SK-MEL-5 (cell line): ENCODE measurements around the gene SPTBN5. TPM values are rescaled to one million over a fixed set of nuclear protein-coding genes. Genes with fewer than 3 reads are reported as not detected.
A peak's percentile ranks its signal among the peaks of the same experiment; 100 is the strongest.

Source experiments
- DNase-seq: peaks from one replicate; pipeline ENCODE4 v3.0.0-alpha.2; 2016; ENCODE audit warnings: low read depth, low spot score
- in situ Hi-C: cut with HindIII; loops from 2 replicates; pipeline ENCODE4 v1.10.0; 2016; ENCODE audit warnings: low sequenced_read_pairs, high pct_unique_total_duplicates, low pct_unique_long_range_greater_than_20kb
- total RNA-seq: library from RNA; depleted of rRNA; stranded (reverse); fragments of >200 nt; shearing (Covaris generic); gene quantifications from 2 replicates; pipeline ENCODE4 v1.2.3, GENCODE V29; 2014

The SPTBN5 gene
- total RNA-seq, 1 experiment from 2014 or later, result 0.03 TPM

DNA sequence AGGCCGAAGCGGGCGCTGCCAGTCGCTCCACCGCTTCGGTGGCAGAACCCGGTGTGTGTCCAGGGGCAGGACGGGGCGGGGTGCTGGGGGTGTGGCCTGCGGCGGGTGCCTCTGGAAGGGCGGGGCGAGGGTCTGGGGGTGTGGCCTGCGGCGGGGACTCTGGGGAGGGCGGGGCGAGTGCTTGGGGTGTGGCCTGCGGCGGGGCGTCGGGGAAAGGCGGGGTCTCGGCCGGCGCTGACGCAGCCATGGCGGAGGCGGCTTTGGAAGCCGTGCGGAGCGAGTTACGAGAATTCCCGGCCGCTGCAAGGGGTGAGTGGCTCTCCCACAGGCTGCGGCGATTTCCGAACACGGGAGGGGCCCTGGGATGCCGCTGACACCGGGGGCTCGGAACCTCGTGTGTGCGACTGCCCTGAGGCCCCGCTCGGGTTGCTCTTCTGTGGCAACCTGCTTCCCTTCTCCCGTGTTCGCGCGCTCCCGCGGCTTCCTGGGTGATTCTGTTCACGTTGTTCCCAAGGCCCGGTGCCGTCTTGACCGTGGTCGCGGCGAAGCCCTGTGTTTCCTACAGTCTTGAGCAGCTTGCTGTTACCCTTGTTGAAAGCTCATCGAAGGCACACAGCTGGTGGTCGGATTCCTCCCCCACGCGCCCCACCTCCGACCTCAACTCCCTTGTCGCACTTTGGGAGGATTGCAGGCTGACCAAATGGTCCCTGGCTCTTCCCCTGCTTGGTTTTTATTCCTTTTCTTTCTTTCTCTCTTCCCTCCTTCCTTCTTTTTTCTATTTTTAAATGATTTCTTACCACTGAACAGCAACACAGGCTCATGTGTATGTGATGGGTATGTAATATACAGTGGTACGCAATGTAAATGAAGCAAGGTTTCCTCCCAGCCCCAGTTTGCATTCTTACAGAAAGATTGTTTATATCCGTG, 65.7 kb downstream of the SPTBN5 start, which contains the start of gene JMJD7:
JMJD7 (plus strand) TSS at position 213 of the 927 bp plus-strand sequence; CDS start at position 246, 33 bp downstream.
- in situ Hi-C loops, result no loop called here

DNA sequence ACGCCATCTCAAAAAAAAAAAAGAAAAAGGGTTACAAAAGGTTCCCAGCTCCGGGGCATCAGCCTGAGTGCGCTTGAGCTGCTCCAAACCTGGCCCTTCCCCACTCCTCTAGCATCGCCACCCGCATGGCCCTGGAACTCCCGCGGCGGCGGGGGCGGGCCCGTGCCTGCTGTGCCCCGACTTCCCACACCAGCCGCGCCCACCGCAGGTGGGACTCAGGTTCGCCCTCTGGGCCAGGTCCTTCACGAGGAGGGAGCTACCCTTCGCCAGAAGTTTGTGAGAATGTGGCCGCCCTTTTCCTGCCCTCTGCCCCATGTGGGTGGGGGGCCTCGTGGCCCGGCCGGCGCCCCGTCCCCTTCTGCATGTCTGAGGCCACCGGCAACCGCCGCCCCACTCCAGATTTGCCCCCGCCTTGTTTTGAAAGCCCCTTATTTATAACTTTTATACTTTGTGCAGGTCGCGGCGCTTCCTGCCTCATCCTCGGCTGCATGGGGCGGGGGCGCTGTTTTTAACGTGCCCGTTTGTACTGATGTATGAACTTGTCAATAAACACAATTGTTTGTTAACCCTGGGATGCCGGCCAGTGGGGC, 66.5 kb downstream of the SPTBN5 start:
- in situ Hi-C loops, result no loop called here
- DNase-seq, result no peak

More for the DNA sequence above, 65.7 kb downstream of the SPTBN5 start, which contains the start of gene JMJD7:
- peak; percentile 83 for DNase-seq

GRCh38 chr15:41825572-41826535, 68.0 kb downstream of the SPTBN5 start:
- DNase-seq, result no peak
- in situ Hi-C loops, result no loop called here

DNA sequence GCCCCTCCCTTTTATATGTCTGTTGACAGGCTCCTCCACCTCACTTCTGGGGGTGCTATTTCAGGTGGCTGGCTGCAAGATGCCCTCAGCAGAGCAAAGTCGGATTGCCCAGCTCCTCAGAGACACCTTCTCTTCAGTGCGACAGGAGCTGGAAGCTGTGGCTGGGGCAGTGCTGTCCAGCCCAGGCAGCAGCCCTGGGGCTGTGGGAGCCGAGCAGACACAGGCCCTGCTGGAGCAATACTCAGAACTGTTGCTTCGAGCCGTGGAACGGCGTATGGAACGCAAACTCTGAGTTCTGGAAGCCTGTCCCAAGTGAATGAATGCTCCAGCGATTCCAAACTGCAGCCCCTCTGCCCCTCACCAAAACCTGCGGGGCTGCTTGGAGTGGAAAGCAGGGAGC, 68.7 kb downstream of the SPTBN5 start:
- no peak for DNase-seq
- in situ Hi-C loops, result no loop called here

DNA sequence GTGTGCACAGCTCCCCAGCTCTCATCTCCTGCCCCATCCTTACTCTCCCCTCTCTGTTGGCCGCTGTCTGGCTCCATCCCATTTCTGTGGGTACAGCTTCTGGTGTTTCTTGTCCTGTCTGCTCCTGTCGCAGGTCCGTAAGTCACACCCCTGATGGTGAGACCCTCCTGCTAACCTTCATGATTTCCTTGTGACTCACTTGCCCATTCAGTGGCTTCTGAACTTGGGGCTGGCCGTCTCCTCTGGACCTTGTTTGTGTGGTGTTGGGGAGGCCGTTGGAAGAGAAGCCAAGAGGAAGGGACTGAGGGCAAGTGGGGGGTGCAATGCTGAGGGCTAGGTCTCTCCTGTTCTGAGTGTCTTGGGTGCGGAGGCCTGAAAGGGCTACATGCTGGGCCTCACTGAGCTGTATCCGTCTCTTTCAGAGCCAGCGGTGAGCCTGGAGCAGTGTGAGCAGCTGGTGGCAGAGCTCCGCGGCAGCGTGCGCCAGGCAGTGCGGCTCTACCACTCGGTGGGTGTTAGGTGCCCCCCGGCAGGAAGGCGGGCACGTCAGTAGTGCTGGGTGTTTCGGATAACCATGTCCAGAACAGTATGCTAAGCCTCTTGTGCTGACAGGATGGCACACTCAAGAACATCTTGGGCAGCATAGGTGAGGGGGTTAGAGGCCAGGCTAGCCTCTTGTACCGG, 69.6 kb downstream of the SPTBN5 start:
- no peak for DNase-seq
- in situ Hi-C loops, result no loop called here

DNA sequence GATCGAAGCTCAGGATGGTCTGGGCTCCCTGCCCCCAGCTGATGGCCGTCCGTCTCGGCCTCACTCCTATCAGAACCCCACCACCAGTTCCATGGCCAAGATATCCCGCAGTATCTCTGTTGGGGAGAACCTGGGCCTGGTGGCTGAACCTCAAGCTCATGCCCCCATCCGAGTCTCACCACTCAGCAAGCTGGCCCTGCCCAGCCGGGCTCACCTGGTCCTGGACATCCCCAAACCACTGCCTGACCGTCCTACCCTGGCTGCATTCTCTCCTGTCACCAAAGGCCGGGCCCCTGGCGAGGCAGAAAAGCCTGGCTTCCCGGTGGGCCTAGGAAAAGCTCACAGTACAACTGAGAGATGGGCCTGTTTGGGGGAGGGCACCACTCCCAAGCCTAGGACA, 70.4 kb downstream of the SPTBN5 start:
- in situ Hi-C loops, result no loop called here
- DNase-seq, result no peak

DNA sequence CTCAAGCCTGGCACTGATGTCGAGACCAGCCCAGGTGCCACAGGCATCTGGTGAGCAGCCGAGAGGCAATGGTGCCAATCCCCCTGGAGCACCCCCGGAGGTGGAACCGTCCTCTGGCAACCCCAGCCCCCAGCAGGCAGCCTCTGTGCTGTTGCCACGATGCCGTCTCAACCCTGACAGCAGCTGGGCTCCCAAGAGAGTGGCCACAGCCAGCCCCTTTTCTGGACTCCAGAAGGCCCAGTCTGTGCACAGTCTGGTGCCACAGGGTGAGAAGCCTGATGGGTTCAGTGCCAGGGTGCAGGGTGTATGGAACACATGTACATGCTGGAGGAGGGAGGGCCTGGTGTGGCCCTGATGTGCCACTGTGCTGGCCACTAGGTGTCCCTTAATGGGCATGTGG, 70.9 kb downstream of the SPTBN5 start:
- in situ Hi-C loops, result no loop called here
- no peak for DNase-seq

GRCh38 chr15:41822471-41822870, 71.4 kb downstream of the SPTBN5 start:
- no peak for DNase-seq
- in situ Hi-C loops, result no loop called here

DNA sequence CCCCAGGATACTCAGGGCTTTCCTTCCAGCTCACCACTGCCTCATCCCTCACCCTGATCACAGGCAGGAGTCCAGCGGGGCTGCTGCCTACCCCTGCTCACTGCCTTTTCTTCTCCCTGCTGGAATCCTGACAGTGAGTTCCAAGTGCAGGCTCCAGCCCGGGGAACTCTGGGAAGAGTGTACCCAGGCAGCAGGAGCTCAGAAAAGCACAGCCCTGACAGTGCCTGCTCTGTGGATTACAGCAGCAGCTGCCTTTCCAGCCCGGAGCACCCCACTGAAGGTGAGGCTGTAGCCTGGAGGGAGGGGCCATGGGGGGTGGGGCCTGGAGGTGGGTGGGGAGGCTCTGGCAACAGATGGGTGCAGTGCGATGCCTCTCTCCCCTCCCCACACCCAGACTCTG, 72.0 kb downstream of the SPTBN5 start:
- in situ Hi-C loops, result no loop called here
- DNase-seq, result no peak

- no peak for DNase-seq
- in situ Hi-C loops, result no loop called here
These were observed 72.9 kb downstream of the SPTBN5 start for GRCh38 chr15:41820791-41821423.

GRCh38 chr15:41819455-41820050, 74.3 kb downstream of the SPTBN5 start:
- no peak for DNase-seq
- in situ Hi-C loops, result no loop called here

DNA sequence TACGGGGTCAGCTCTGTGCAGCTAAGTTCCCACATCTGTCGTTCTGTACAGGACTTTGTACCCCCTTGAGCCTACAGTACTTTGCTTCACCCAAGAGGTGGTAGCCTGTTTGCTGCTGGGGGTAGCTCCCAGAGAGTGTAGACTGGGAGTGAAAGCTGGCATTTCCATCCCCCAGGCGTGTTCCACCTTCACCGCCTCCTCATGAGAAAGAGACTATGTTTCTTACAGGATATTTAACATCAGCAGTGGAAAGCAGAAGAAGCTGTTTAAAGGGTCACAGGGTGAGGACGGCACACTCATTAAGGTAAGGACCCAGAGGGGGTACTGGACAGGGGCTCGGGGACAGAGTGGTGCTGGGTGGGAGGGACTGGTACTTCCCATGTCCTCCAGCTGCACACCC, 76.1 kb downstream of the SPTBN5 start:
- DNase-seq, result no peak
- in situ Hi-C loops, result no loop called here

- no peak for DNase-seq
- in situ Hi-C loops, result no loop called here
These were observed 76.5 kb downstream of the SPTBN5 start for GRCh38 chr15:41817327-41817726.

DNA sequence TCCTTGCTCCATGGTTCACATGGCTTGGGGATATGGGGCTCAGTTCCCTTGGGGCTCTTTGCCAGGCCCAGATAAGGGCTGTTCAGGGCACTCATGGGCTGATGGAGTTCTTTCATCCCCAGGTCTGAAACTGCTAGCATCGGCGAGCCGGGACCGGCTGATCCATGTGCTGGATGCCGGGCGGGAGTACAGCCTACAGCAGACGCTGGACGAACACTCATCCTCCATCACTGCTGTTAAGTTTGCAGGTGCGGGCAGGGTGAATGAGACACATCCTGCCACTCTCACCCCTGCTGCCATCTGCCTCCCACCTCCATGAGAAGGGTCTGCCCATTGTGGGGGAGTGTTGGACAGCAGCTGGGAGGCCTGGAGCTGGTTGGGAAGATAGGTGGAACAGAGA, 77.1 kb downstream of the SPTBN5 start:
- in situ Hi-C loops, result no loop called here

GRCh38 chr15:41814534-41814933, 79.3 kb downstream of the SPTBN5 start:
- DNase-seq, result no peak
- in situ Hi-C loops, result no loop called here

More for the DNA sequence above, 77.1 kb downstream of the SPTBN5 start:
- no peak for DNase-seq

GRCh38 chr15:41813426-41813825, 80.4 kb downstream of the SPTBN5 start:
- in situ Hi-C loops, result no loop called here
- DNase-seq, result no peak
